Activated T-helper 1 cell treated with Interleukin-2 at 50 U/mL for 16 hours (primary cell): Measurements from ENCODE around the gene HIPK4.
"Not testable (repeated sequence)": the region's sequence is repeated elsewhere in the genome, so short reads cannot be mapped to it uniquely, and the experiment has no call there.

ENCODE experiments used
- DNase-seq: peaks from one replicate; pipeline ENCODE4 v3.0.0-alpha.2; 2020; ENCODE audit warnings: low read depth

HIPK4 gene

DNA sequence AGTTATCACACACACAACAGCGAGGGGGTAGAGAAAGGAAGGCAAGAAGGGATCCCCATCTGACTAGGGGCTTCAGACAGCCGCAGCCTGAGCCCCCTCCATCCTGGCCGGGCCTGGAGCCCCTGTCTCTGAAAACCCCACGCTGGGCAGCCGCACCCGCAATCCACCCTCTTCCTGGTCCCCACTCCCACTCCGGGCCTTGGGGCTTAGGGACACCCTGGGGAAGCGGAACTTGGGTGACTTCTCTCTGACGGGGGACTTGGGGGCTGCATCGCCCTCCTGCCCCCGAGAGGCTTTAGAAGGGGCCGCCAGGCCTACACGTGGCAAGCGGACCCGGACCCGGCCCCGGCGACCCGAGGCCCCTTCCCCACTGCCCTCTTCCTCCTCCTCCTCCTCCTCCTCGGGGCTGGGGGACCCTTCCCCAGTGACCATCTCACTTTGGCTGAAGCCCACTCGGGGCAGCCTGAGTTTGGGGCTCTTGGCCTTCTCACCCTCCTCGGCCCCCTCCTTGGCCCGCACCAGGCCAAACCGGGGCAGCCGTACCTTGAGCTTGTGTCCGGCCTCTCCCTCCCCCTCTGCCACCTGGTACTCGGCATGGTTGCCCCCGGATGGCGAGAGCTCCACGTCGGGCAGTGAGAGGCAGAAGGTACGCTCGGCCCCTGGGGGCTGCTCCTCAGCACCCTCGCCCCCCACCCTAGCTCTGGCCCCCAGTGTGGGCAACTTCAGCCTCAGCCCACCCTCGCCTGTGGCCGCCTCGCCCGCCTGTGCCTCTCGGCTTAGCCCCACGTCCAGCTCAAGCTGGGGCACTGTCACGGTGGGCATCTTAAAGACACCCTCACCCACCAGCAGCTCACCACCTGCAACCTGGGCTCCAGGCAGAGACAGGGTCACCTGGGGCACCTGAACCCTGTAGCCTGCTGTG is 4.2 kb upstream of the HIPK4 start:
- no peak for DNase-seq

DNA sequence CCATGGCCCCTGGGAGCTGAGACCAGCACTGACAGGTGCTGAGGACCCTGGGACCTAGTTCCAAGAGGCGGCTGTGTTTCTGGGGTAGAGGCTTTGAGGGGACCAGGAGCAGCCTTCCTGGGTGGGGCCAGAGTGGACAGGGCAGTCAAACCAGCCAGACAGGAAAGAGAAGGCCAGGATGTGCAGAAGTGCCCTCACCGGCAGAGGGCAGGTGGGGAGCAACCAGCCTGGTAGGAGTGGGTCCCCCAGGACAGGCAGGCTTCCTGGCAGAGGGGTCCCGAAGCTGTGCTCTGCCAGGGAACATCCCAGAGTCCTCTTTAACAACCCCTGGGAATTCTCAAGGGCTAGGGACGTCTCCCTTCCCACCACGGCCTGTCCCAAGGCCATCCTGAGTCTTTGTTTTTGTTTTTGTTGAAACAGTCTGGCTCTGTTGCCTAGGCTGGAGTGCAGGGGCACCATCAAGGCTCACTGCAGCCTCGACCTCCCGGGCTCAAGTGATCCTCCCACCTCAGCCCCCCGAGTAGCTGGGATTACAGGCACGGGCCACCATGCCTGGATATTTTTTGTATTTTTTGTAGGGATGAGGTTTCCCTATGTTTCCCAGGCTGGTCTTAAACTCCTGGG is 3.0 kb upstream of the HIPK4 start:
- no peak for DNase-seq

DNA sequence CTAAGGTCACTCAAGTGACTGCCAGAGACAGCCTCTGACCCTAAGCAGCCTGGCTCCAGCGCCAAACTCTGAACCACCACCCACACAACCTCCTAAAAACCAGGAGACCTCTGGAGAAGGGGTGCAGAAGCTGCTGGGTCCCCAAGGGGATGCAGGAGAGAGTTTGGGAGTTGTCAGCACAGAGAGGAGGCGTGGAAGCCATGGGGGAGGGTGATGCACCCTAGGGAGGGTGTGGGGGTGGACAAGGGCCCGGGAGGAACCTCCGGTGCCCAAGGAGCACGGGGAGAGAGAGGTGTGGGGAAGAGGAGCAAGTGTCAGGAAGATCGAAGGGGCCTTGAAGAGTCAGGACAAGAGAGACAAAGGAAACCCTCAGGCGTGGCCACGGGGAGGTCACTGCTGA is 2.1 kb upstream of the HIPK4 start:
- no peak for DNase-seq

DNA sequence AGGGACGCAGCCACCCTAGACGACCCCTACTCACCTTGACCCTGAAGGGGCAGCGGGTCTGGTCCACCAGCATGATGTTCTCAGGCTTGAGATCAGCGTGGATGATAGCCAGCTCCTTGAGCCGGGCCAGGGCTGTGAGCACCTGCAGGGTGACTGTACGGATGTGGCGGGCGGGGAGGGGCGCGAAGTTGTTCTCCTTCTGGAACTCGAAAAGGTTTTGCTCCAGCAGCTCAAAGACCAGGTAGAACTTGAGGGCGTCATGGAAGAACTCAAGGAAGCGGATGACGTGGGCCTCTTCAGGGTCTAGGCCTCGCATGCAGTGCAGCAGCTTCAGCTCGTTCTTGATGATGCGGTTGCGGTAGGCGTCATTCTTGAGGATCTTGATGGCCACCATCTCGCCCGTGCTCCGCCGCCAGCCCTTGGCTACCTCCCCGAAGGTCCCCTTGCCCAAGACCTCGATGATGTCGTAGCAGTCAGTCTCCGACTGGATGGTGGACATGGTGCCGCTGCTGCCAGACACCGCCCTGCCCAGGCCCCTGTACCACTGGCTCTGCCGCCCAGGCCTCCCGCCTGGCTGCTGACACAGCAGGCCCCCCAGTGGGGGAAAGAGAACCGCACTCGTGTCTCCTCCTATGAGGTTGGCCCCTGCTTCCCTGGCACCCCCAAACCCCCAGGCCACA is 437 bp downstream of the HIPK4 start:
- no peak for DNase-seq

DNA sequence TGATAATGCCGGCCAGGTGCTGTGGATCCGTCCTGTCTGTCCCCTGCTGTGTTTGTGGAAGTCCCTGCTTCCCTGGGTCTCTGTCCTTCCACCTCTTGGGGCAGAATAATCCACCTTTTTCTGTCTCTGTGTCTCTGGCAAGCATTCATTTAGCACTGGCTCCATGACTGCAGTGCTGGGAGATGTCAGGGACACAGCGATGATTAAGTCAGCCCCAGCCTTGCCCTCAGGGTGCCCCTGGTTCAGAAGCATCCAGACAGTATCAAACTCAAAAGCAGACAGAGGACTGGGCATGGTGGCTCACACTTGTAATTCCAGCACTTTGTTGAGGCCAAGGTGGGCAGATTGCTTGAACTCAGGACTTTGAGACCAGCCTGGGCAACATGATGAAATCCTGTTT is 1.5 kb downstream of the HIPK4 start:
- DNase-seq: no peak

DNA sequence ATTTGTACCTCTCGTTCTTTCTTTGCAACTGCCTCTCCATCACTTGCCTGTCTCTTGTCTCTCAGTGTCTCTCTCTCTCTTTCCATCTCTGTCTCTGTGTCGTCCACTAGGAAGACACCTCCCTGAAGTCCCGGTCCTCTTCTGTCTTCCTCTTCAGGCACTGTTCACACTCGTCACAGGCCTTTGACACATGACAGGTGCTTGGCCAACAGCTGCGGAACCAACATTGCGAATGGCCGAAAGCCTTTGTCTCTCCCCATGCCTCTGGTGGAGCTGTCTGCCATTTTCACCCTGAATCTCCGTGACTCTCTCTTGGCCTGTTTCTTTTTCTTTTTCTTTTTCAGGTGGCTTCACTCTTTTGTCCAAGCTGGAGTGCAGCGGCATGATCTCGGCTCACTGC is 2.8 kb downstream of the HIPK4 start:
- DNase-seq: no peak

DNA sequence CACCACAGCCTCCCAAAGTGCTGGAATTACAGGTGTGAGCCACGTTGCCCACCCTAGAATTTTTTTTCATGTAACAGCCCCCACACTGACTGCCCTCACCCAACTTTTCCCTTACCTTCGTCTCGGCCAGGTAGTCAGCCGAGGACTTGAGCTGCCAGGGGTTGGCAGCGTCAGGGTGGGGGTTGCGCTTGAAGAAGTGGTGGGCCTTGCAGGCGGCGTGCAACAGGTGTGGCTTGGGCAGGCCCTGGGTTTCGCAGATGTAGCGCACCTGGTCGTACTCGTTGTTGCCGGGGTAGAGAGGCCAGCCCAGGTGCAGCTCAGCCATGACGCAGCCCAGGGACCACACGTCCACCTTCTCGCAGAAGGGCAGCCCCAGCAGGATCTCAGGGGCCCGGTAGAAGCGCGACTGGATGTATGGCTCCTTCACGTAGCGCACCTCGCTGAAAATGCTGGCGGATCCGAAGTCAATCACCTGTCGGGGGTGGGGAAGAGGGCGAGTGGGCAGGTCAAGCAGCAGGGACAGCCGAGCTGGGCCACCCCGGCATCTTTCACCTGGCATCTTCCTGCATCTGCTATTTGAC is 6.2 kb downstream of the HIPK4 start:
- DNase-seq: no peak

DNA sequence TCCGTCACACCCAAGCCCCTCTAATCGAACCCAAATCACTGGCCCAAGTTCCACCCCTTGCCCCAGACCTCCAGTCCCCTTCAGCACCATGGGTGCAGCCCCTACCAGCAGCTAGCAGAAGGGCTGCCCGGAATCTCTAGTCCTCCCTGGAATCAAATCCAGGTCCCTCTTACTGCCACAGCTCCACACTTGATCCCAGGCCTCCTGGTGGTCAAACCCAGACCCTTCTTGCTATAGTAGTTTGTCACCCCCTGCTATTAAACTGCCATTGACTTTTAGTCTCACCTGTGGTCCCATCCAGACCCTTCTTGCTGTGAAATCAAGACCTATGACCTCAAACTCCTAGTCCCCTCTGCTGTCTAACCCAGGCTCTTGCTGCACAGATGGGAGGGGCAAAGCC is 8.7 kb downstream of the HIPK4 start:
- DNase-seq: no peak

DNA sequence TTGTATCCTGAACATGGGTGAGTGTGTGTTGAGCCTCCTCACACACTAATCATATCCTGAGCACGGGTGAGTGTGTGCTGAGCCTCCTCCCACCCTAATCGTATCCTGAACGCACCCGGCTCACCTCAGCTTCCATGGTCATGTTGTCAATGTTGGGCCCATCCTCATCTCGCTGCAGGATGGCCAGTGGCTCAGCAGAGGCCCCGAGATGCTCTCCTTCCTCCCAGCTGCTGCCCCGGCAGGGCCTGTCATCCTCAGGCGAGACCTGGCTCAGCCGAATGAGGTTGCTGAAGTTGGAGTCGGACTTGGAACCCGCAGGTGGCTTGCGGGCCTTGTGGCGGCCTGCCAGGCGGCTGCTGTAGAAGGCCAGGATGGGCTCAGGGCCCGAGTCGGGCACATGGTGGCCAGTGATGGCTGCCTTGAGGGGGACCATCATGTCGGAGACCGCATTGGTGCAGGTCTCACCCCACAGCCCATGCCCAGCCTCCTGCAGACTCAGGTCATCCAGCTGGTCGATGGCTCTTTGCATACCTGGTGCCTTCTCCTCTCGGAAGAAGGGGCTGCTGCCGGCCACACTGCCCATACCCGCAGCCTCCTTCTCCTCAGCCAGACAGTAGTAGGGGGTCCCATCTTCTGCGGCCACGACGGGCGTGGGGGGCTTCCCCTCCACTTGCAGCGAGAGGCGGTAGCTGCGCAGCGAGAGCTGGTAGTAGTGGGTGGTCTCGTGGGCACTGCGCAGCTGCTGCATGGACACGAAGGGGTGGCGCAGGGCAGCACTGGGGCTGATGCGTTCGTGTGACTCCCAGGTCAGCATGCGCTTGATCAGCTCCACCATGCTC is 9.6 kb downstream of the HIPK4 start:
- no peak for DNase-seq

DNA sequence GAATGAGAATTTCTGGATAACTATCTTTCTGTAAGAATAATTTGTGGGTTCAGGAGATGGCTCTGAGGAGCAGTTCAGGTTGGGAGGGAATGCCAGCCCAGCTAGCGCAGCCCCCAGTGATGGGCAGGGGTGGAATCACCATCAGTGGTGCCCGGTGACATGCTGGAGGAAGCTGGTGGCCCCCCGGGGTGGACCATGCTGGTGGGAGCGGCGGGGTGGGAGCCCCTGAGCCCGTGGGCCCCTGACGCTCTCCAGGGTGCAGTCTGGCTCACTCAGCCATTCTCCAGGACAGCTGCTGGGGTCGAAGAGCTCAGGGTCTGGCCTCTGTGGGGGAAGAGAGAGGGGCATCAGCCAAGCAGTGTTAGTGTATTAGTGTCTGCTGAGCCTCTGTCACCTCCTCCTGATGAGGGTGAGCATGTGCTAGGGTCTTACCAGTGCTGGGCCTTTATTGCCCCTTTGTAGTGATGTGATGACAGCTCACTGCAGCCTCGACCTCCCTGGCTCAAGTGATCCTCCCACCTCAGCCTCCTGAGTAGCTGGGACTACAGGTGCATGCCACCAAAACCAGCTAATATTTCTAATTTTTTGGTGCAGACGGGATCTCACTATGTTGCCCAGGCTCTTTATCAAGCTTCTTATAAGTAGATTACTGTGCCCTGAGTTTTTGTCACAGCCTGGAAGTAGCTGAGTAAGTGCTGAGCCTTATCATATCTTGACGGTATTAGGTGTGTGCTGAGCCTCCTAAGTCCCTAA is 10.4 kb downstream of the HIPK4 start:
- DNase-seq: no peak

DNA sequence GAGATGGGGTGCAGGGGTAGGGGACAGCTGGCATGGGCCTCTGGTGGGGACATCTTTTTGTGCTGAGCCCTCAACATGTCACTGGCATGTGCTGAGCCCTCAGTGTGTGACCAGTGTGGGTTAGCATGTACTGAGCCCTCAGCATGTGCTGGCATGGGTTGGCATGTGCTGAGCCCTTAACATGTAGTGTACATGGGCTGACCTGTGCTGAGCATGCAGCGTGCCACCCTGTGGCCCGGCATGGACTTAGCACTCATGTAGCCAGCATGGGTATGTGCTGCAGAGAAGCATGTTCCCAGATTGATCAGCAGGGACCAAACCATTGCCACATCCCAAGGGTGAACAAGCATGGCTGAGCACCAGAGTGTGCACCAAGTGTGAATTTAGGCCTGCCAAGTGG is 11.5 kb downstream of the HIPK4 start:
- DNase-seq: no peak

DNA sequence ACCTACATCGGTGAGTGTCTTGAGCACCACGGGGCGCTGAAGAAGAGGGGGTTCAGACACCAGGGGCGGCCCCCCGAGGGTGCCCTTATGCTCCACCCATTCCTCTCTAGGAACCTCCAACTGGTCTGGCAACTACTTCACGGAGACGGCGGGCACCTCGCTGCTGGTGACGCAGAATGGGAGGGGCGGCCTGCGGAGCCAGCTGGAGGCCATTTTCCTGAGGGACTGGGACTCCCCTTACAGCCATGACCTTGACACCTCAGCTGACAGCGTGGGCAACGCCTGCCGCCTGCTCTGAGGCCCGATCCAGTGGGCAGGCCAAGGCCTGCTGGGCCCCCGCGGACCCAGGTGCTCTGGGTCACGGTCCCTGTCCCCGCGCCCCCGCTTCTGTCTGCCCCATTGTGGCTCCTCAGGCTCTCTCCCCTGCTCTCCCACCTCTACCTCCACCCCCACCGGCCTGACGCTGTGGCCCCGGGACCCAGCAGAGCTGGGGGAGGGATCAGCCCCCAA is 12.1 kb downstream of the HIPK4 start:
- no peak for DNase-seq

DNA sequence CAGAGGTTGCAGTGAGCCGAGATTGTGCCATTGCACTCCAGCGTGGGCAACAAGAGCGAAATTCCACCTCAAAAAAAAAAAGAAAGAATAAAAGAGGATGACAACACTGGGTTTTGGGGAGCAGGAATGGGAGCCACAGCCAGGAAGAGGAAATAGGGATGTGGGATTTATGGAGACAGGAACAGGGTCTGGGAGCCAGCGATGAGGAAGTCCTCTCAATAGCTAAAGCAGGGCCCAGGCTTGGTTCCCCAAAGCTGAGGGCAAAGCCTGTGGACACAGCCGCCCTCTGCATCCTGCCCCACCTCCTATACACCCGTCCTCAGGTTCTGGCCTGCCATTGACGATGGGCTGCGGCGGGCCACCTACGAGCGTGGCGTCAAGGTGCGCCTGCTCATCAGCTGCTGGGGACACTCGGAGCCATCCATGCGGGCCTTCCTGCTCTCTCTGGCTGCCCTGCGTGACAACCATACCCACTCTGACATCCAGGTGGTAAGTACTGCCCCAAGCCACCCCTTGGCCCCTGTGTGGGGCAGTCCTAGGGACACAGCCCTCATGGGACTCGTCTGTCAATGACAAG is 13.6 kb downstream of the HIPK4 start:
- DNase-seq: no peak

DNA sequence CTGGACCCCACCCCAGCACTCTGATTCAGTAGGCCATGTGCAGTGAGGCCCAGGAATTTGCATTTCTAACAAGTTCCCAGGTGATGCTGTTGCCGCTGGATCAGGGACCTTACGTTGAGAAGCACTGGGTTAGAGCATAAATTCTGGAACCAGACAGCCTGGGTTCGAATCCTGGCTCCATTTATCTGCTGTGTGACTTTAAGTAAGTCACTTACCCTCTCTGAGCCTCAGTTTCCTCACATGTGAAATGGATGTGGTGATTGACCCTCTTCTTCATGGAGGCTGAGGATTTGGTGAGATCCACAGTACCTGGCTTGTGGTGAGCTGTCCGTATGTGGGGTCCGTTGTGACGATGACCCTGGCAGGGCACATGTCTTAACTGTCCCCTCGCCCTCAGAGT is 15.9 kb downstream of the HIPK4 start:
- no peak for DNase-seq

DNA sequence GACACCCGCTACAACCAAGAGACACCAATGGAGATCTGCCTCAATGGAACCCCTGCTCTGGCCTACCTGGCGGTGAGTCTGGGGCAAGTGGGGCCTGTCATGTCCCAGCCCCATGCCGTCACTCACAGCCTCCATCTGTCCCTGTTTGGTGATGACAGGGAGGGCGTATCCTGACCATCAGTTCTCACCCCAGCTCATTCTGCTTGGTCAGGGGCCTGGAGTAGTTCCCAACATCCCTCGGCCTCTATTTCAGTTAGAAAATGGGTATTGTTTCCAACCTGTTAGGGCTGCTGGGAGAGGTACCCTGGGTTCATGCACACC is 18.2 kb downstream of the HIPK4 start:
- DNase-seq: no peak

DNA sequence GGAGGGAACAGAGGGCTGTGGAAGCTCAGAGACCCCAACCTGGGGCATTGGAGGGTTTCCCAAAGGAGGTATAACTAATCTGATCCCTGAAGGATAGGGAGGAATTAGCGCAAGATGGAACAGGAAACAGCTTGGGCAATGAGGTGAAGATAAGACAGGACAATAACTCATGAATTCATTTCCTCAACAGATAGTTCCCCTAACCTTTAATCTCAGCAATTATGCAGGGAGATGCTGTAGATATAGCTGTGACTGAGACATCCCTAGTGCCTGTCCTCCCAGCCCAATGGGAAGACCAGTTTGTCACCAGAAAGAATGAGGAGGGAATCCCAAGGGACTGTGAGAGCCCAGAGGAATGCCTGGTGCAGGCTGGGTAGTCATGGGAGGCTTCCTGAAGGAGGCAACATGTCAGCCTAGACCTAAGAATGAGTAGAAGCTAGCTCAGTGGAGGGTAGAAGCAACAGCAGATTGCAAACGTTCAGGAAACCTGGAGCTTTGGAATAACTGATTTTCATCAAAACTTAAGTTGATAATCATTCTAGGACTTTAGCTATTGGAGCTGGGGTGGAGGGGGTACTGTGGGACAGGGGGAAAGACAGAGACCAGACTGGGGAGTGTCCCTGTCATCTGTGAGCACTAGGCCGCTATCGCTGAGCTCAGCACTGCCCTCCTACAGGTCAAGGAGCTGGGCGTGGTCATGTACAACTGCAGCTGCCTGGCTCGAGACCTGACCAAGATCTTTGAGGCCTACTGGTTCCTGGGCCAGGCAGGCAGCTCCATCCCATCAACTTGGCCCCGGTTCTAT is 18.8 kb downstream of the HIPK4 start:
- no peak for DNase-seq

DNA sequence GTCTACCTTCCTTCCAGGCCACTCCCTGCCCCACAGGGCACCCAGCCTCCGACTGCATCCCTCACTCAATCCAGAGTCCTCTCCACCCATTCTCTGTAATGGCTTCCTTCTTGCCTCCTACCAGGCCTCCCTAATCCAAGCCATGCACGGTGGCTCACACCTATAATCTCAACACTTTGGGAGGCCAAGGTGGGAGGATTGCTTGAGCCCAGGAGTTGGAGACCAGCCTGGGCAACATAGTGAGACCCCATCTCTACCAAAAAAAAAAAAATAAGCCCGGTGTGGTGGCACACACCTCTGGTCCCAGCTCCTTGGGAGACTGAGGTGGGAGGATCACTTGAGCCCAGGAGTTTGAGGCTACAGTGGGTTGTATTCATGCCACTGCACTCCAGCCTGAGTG is 19.7 kb downstream of the HIPK4 start:
- not testable (repeated sequence) for DNase-seq

DNA sequence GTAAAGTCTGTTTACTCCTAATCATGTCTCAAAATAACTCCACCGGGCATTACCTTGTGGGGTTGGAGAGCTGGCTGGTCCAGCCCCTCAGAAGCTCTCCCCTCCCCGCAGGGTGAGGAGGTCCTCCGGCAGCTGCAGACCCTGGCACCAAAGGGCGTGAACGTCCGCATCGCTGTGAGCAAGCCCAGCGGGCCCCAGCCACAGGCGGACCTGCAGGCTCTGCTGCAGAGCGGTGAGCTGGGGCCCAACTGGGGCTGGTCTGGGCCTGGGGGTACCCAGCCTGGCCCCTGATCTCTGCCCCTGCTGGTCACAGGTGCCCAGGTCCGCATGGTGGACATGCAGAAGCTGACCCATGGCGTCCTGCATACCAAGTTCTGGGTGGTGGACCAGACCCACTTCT is 20.2 kb downstream of the HIPK4 start:
- DNase-seq: no peak

DNA sequence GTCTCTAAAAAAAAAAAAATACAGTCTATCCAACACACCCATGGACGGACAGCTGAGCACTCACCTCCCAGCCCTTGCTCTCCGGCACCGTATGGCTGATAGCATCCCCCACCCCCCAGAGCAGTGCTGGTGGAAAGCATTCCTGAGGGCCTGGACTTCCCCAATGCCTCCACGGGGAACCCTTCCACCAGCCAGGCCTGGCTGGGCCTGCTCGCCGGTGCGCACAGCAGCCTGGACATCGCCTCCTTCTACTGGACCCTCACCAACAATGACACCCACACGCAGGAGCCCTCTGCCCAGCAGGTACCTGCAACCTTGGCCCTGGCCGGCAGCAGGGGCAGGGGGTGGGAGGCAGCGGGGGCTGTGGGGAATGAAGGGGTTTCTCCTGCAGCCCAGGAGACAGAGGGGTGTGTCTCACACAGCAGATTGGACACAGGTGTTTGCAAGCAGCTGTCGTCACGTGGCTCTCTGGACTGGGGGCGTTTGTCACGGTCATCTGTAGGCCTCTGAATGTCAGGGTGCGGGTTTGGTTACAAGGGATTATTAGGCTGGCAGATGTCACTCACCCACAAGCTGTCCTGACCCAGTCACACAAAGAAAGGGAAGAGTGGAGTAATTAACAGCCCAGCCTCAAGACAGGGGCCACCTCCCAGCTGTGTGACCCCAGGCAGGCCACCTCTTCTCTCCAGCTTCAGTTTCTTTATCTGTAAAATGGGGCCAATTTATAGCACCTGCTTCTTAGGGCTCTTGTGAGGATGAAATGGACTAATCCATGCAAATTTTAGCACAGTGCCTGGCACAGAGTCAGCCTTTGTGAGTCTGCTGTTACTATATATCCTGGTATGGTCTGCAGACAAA is 22.2 kb downstream of the HIPK4 start:
- no peak for DNase-seq
